Measurements from ENCODE around the gene ATXN1. TPM values are rescaled to one million over a fixed set of nuclear protein-coding genes. Genes with fewer than 3 reads are reported as not detected.

Gene ATXN1
- polyA plus RNA-seq, 6 donors from 2014 or later, result 0.14 to 1.2 (median 0.60) TPM; not detected in 1

GRCh38 chr6:16374461-16375200 lies 386.6 kb downstream of the ATXN1 start:
- DNase-seq, result peak; percentile 17
- Mint-ChIP-seq H3K27ac (peak overlapping the region in 1 of 6 donors; percentile 48), H3K9me3 (peaks cover 0 to 9% (median 2%) of the 10 kb centered on the region in 7 donors), H3K4me3 (peak overlapping the region in 2 of 8 donors; percentile 31 to 51), H3K4me1 (peaks cover 0 to 17% (median 8%) of the 10 kb centered on the region in 3 donors), H3K27me3 (no peaks in the 10 kb centered on the region), H3K36me3 (no peaks in the 10 kb centered on the region)
- ATAC-seq (ENCODE audit: low read depth in 2 of 2), result peak; percentile 78 to 86

- H3K27ac Mint-ChIP-seq, result no peak overlapping the region
- H3K4me3 Mint-ChIP-seq, result no peak overlapping the region
Observed at GRCh38 chr6:16374016-16374415, 387.2 kb downstream of the ATXN1 start.

GRCh38 chr6:16372029-16372776 lies 389.1 kb downstream of the ATXN1 start:
- Mint-ChIP-seq H3K36me3 (no peaks in the 10 kb centered on the region), H3K9me3 (peaks cover 0 to 9% (median 2%) of the 10 kb centered on the region in 7 donors), H3K27ac (peak overlapping the region in 2 of 6 donors; percentile 2 to 75), H3K4me1 (peaks cover 0 to 17% (median 8%) of the 10 kb centered on the region in 3 donors), H3K27me3 (peaks cover 0 to 5% (median 0%) of the 10 kb centered on the region in 3 donors), H3K4me3 (no peak overlapping the region)
- ATAC-seq (ENCODE audit: low read depth in 2 of 2) (no peak), DNase-seq (no peak)

More at GRCh38 chr6:16374016-16374415, 387.2 kb downstream of the ATXN1 start:
- H3K27me3 Mint-ChIP-seq, result peaks cover 0 to 3% (median 0%) of the 10 kb centered on the region in 3 donors
- H3K9me3 Mint-ChIP-seq, result peaks cover 0 to 9% (median 2%) of the 10 kb centered on the region in 7 donors
- ATAC-seq (ENCODE audit: low read depth in 2 of 2), result no peak
- peaks cover 0 to 17% (median 8%) of the 10 kb centered on the region in 3 donors for H3K4me1 Mint-ChIP-seq
- no peaks in the 10 kb centered on the region for H3K36me3 Mint-ChIP-seq
- DNase-seq, result no peak

DNA sequence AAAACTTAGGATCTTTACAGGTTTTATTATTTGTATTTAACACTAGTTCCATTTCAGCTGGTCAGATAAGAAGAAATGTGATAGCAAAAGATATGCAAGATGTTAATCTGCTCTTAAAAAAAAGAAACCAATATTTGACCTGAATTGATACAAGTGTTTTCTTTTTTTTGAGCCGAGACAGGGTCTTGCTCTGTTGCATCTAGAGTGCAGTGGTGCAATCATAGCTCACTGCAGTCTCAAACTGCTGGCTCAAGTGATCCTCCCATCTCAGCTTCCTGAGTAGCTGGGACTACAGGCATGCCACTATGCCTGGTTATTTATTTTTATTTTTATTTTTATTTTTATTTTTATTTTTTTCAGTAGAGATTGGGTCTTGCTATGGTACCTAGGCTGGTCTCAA lies 389.9 kb downstream of the ATXN1 start:
- H3K4me3 Mint-ChIP-seq, result peak overlapping the region in 1 of 8 donors; percentile 9

DNA sequence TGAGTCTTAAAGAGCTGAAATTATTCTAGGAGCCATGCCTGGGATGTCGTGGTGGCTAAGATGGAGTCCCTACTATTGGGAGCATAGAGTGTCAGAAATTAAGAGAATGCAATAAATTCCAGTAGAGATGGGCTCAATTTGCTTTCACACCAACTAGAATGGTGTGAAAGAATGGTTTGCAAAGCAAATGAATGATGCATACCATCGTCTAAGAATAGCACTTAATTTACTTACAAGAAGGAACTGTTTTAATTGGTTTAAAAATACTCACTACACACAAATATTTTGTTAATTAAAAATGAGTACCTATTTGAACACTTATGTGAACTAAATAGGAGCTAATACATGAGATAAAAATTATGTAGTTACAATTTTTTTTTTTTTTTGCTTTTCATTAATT lies 390.3 kb downstream of the ATXN1 start:
- Mint-ChIP-seq H3K4me1 (peaks cover 0 to 15% (median 8%) of the 10 kb centered on the region in 3 donors), H3K4me3 (peak overlapping the region in 1 of 8 donors; percentile 9), H3K27me3 (peaks cover 0 to 5% (median 0%) of the 10 kb centered on the region in 3 donors), H3K36me3 (no peaks in the 10 kb centered on the region), H3K27ac (no peak overlapping the region), H3K9me3 (peaks cover 0 to 9% (median 2%) of the 10 kb centered on the region in 7 donors)
- ATAC-seq (ENCODE audit: low read depth in 2 of 2) (peak in 1 of 2 donors; percentile 38), DNase-seq (no peak)

More for the DNA sequence above, 389.9 kb downstream of the ATXN1 start:
- Mint-ChIP-seq H3K36me3 (no peaks in the 10 kb centered on the region), H3K27me3 (peaks cover 0 to 5% (median 0%) of the 10 kb centered on the region in 3 donors), H3K9me3 (peaks cover 0 to 9% (median 2%) of the 10 kb centered on the region in 7 donors), H3K4me1 (peaks cover 0 to 17% (median 8%) of the 10 kb centered on the region in 3 donors), H3K27ac (no peak overlapping the region)
- no peak for DNase-seq
- peak in 1 of 2 donors; percentile 47 for ATAC-seq (ENCODE audit: low read depth in 2 of 2)

DNA sequence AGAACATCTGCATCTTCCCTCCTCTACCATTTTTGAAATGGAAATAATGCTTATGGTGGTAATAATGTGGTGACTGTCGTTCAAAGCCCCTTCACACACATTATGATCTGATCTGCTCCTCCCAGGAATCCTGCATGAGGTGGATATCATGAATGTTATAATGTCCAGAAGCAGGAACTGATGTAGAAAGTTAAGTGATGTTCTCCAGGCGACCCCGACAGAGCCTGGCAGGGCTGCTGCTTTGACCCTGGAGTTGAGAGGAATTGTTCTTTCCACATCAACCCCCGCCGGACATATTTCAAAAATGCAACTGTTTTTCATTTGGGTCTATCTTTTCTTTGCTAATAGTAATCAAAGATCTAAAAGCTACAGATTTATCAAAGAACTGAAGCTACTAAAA lies 391.3 kb downstream of the ATXN1 start:
- peaks cover 0 to 5% (median 0%) of the 10 kb centered on the region in 3 donors for H3K27me3 Mint-ChIP-seq
- DNase-seq, result no peak
- no peak for ATAC-seq (ENCODE audit: low read depth in 2 of 2)
- peak overlapping the region in 1 of 6 donors; percentile 42 for H3K27ac Mint-ChIP-seq
- peaks cover 0 to 10% (median 8%) of the 10 kb centered on the region in 3 donors for H3K4me1 Mint-ChIP-seq
- H3K4me3 Mint-ChIP-seq, result no peak overlapping the region
- H3K36me3 Mint-ChIP-seq, result no peaks in the 10 kb centered on the region
- peaks cover 0 to 9% (median 2%) of the 10 kb centered on the region in 7 donors for H3K9me3 Mint-ChIP-seq

DNA sequence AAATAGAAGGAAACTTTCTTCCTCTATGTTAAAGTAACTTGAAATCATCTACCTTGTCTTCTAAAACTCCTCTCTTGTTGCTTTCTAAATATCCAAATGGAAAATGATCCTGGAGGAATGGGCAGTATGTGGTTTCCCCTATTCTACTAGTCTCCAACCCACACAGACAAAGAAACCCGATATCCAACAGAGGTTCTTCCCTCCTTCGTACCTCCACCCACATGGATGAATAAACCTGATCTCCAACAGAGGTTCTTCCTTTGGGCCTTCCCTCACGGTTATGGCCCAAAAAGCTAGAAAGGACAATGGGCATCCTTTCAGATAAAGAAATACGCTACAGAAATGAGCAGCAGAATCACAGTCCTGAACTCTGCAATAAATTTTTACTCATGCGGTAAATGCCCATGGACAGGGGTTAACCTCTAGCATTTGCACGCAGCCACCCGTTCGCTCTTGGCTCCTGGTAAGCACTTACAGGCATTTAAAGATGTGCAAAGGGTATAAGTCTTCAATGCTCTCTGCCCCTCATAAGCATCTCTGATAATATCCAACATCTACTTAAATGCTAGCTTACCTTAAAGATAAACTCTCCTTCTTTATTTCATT lies 392.0 kb downstream of the ATXN1 start:
- Mint-ChIP-seq H3K9me3 (peaks cover 0 to 9% (median 2%) of the 10 kb centered on the region in 7 donors), H3K27me3 (peaks cover 0 to 5% (median 0%) of the 10 kb centered on the region in 3 donors), H3K36me3 (no peaks in the 10 kb centered on the region), H3K4me1 (peaks cover 0 to 8% (median 7%) of the 10 kb centered on the region in 3 donors), H3K27ac (peak overlapping the region in 1 of 6 donors; percentile 3), H3K4me3 (no peak overlapping the region)
- DNase-seq, result no peak
- ATAC-seq (ENCODE audit: low read depth in 2 of 2), result no peak

GRCh38 chr6:16367571-16367970 lies 393.7 kb downstream of the ATXN1 start:
- H3K36me3 Mint-ChIP-seq, result no peaks in the 10 kb centered on the region
- DNase-seq (no peak), ATAC-seq (ENCODE audit: low read depth in 2 of 2) (no peak)
- peaks cover 0 to 4% (median 1%) of the 10 kb centered on the region in 7 donors for H3K9me3 Mint-ChIP-seq
- H3K27me3 Mint-ChIP-seq, result peaks cover 0 to 6% (median 5%) of the 10 kb centered on the region in 3 donors
- H3K4me3 Mint-ChIP-seq, result no peak overlapping the region
- peaks cover 0 to 8% (median 7%) of the 10 kb centered on the region in 3 donors for H3K4me1 Mint-ChIP-seq
- H3K27ac Mint-ChIP-seq, result no peak overlapping the region

- DNase-seq, result no peak
- Mint-ChIP-seq H3K9me3 (no peaks in the 10 kb centered on the region), H3K27ac (peak overlapping the region in 1 of 6 donors; percentile 56), H3K36me3 (no peaks in the 10 kb centered on the region), H3K4me3 (no peak overlapping the region), H3K4me1 (no peaks in the 10 kb centered on the region), H3K27me3 (peaks cover 0 to 15% (median 0%) of the 10 kb centered on the region in 3 donors)
- ATAC-seq (ENCODE audit: low read depth in 2 of 2), result no peak
Observed at GRCh38 chr6:16363749-16364148, 397.5 kb downstream of the ATXN1 start.

DNA sequence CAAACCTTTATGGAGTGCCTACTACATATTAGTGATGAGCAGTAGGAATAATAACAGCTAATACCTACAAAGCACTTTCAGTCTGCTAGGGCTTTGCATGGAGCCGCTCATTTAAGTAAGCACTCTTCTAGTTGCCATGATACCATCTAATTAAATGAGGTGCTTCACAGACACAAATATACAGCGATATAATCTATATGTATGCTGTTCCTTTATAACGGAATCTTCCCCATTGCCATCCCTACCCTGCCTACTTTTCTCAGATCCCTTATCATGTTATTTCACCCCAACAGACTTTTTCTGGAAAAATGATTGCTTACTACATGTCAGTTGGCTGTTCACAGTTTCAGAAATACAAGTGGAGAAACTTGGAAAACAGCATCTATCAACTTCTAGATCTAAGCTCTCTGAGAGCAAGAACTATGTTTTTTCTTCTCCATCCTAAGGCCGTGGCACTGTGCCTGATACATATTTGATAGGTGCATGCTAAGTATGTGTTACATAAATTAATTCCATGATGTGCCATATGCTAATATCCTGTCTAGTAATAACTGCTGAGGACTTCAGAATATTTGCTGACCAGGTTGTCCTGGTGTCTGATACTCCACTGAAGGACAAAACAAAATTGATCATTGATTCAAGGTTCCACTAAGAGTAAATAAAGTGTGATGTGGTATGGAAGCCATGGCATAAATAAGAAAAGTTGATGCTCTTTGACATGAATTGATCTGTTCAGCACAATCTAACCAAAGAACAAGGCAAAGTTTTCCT lies 398.3 kb downstream of the ATXN1 start:
- no peak for DNase-seq
- no peaks in the 10 kb centered on the region for H3K36me3 Mint-ChIP-seq
- no peak overlapping the region for H3K4me3 Mint-ChIP-seq
- no peaks in the 10 kb centered on the region for H3K4me1 Mint-ChIP-seq
- no peak overlapping the region for H3K27ac Mint-ChIP-seq
- ATAC-seq (ENCODE audit: low read depth in 2 of 2), result no peak
- H3K27me3 Mint-ChIP-seq, result peaks cover 2 to 15% (median 2%) of the 10 kb centered on the region in 3 donors
- H3K9me3 Mint-ChIP-seq, result no peaks in the 10 kb centered on the region

DNA sequence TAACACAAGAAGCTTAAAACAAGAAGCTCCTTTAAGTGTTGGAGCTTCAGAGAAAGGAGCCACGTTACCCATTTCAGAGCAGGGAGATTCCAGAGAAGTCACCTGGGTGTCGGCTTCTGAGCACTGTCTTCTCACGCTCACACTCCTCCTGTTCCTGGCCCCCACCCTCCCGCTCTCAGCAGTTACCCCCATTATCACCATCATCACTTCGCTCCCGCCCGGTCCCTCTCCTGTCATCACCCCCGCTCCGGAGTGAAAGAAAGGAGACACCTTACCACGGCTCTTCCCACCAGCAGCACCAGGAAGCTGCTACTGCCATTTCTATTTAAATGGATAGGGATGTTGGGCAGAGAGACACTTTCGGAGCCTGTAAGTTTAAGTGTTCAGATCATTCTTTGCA lies 399.0 kb downstream of the ATXN1 start:
- Mint-ChIP-seq H3K27ac (no peak overlapping the region), H3K27me3 (peaks cover 8 to 15% (median 9%) of the 10 kb centered on the region in 3 donors), H3K4me3 (no peak overlapping the region), H3K36me3 (no peaks in the 10 kb centered on the region), H3K4me1 (peaks cover 0 to 4% (median 0%) of the 10 kb centered on the region in 3 donors), H3K9me3 (no peaks in the 10 kb centered on the region)
- ATAC-seq (ENCODE audit: low read depth in 2 of 2) (no peak), DNase-seq (no peak)

GRCh38 chr6:16361861-16362260 lies 399.4 kb downstream of the ATXN1 start:
- no peak overlapping the region for H3K4me3 Mint-ChIP-seq
- no peak for ATAC-seq (ENCODE audit: low read depth in 2 of 2)
- H3K27ac Mint-ChIP-seq, result no peak overlapping the region

More at GRCh38 chr6:16361861-16362260, 399.4 kb downstream of the ATXN1 start:
- H3K27me3 Mint-ChIP-seq, result peaks cover 8 to 15% (median 11%) of the 10 kb centered on the region in 3 donors
- no peak for DNase-seq
- no peaks in the 10 kb centered on the region for H3K9me3 Mint-ChIP-seq
- peaks cover 0 to 4% (median 0%) of the 10 kb centered on the region in 3 donors for H3K4me1 Mint-ChIP-seq
- no peaks in the 10 kb centered on the region for H3K36me3 Mint-ChIP-seq

All from naive B cell (primary cell).